ENCODE measurements around the gene EPHA1.

Gene EPHA1

DNA sequence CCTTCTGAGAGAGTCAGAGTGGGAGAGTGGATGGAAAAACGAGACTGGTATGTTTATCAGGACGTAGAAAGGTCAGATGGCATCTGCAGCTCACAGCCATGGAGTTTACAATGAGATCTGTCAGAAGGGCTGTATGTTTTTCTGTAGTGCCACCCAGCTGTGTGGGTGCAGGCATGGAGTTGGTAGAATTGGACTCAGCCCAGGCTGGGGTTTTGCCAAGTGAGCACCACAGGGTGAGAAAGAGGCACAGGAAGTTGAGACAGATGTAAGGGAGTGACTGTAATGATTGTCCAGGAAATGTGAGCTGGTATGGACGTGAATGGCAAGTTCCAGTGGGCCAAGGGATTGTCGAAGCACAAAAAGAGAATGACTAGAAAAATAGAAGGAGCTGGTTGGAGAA, 36.6 kb downstream of the EPHA1 start:
- peak; percentile 33 for DNase-seq (ENCODE audit: low read depth)

- no peak for DNase-seq (ENCODE audit: low read depth)
These were observed 38.7 kb downstream of the EPHA1 start for GRCh38 chr7:143369678-143370651.

GRCh38 chr7:143368387-143368786, 40.3 kb downstream of the EPHA1 start:
- no peak for DNase-seq (ENCODE audit: low read depth)

GRCh38 chr7:143367972-143368371, 40.7 kb downstream of the EPHA1 start:
- DNase-seq (ENCODE audit: low read depth) = no peak

DNA sequence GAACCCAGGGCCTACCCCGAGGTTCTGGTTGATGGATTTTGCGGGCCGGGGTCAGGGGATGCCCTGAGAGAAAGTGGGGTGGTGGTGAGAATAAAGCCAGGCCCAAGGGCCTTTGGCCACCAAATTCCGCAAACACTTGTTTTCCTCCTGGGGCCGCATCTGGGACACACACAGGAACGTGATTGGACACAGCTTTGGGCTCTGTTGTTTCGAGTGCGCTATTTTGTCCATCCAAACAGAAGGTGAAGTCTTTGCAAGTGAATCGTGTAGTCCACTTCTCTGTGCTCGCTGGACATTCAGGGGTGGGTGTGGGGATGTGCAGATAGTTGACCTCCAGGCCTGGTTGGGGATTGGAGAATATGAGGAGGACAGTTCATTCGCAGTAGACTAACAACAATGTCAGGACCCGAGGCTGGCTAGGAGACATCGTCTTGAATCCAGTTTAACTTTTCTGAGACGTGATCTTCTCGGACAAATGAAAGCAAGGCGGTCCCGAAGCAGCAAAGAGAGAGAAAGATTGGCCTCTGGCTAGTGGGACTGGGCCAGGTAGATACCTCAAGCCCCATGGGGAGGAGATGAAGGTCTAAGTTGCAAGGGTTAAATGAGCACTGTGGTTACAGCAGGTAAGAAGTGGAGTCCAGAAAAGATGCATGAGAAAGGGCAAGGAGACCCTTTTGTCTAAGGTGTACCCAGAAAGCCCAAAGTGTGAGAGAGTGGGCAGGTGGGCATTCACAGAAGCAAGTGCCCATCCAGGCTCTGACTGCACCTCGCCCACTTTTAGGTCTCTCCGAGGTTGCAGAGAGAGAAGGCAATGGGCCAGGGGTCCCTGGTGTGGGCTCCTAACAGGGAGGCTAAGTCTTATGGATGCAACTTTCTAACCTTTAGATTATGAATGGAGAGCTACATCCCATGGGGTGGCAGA, 45.4 kb downstream of the EPHA1 start:
- no peak for DNase-seq (ENCODE audit: low read depth)

- DNase-seq (ENCODE audit: low read depth) = no peak
These were observed 46.3 kb downstream of the EPHA1 start, which contains the start of gene FAM131B for GRCh38 chr7:143362131-143363015. TSS of gene FAM131B (minus strand) at chr7:143362713. CDS start at chr7:143362603, 110 bp downstream.

DNA sequence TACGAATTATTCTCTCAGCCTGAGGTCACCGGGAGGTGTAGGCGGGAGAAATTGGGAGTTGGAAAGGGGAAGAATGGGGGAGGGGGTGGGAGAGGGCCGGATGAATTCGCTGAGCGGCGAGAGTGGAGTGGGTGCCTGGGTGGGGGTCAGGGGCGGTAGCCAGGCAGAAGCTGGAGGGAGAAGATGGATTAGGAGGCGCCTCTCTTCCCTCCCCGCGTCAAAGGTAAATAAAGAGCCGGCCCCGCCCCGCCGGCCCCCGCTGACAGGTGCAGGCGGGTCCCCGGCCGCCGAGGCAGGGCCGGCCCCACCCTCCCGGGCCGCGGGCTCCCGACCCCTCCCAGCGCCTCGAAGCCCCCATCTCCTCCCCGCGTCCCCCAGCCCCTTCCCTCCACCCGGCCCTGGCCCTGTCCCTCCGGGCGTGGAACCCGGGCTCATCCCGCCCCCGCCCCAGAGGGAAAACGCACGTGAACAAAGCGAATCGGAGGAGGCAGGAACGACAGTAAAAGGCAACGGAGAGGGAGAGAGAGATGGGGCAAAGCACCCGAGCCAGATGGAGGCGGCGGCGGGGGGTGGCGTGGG, 47.0 kb downstream of the EPHA1 start:
- DNase-seq (ENCODE audit: low read depth) = no peak

DNA sequence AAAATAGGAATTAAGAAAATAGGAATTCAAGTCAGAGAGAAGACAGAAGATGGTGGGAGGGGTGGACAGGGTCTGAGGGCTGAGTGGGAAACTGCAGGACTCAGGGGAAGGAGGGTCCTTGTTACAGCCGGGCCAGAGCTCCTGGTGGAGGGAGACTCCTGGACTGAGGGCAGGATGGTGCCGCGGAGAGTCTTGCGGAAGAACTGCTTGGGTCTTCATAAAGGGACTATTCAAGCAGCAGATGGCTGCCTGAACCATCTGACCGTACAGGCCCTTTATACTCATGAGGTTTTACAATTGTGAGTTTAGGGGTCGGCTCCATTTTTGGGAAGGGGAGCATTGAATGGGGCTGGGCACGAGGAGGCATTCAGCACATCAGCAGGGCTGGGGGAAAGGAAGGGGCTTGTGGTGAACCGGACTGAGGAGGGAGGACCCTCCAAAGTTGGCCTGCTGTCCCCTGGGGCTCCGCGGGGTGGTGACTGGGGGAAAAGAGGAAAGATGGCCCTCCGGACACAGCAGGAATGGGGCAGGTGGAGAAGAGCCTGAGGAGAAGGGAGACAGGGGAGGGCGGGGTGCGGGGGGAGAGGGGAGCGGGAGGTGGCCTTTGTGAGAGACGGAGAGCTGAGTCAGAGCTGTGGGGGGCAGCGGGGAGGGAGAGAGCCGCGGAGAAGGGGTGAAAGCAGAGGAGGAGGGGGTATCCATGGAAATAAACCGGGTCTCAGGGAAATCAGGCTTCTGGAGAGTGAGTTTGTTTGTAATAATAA, 47.7 kb downstream of the EPHA1 start:
- DNase-seq (ENCODE audit: low read depth) = no peak

DNA sequence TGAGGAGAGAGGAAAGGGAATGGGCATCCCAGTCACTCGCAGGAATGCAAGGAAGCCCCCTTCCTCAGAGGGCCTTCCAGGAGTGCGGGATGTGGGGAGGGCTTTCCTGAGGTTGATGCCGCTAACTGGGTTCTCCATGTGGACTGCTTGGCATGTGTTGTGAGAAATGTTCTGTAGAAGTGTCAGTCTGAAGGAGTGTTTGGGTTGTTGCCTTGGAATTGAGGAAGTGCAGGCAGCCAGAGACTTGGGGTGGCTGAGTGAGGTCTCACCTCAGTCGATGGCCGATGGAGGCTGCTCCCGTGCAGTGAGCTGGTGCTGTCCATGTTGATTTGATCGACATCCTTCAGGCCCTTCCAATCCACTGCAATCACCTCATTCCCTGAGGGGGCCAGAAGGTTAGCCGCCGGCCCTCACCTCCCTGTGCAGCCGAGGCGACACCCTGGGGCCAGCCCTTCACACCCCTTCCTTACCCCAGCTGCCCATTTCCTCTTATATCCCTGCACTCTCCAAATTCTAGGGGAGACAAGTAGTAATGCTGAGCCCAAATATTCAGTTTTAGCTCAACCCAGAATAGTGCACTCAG, 48.8 kb downstream of the EPHA1 start:
- DNase-seq (ENCODE audit: low read depth) = no peak

- DNase-seq (ENCODE audit: low read depth) = no peak
These were observed 50.0 kb downstream of the EPHA1 start for GRCh38 chr7:143358626-143359025.

GRCh38 chr7:143356414-143357050, 52.1 kb downstream of the EPHA1 start:
- no peak for DNase-seq (ENCODE audit: low read depth)

- no peak for DNase-seq (ENCODE audit: low read depth)
These were observed 52.9 kb downstream of the EPHA1 start for GRCh38 chr7:143355450-143356385.

- DNase-seq (ENCODE audit: low read depth) = no peak
These were observed 53.7 kb downstream of the EPHA1 start for GRCh38 chr7:143354965-143355364.

GRCh38 chr7:143354376-143354775, 54.3 kb downstream of the EPHA1 start:
- no peak for DNase-seq (ENCODE audit: low read depth)

DNA sequence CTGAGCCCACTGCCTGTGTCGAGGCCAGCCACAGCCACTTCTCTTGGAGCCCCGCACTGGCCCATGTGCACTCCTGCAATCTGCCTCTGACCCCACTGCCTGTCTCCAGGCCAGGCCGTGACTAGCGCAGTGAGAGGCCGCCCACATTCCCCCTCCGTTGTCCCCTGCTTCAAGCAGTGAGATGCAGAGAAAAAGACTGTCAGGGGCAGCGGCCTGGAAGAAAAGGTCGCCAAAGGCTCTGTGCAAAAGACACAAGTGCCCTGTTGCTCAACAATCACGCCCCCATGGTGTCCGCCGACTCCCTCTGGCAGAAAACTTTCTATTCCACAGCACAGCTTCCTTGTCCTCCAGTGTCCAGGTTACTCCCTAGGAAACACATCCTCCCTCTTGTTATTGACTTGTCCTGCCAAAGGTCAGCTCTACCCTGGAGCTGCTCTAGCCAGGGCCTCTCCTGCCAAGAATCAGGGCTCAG, 56.1 kb downstream of the EPHA1 start:
- no peak for DNase-seq (ENCODE audit: low read depth)

- DNase-seq (ENCODE audit: low read depth) = no peak
These were observed 57.1 kb downstream of the EPHA1 start for GRCh38 chr7:143351574-143351973.

DNA sequence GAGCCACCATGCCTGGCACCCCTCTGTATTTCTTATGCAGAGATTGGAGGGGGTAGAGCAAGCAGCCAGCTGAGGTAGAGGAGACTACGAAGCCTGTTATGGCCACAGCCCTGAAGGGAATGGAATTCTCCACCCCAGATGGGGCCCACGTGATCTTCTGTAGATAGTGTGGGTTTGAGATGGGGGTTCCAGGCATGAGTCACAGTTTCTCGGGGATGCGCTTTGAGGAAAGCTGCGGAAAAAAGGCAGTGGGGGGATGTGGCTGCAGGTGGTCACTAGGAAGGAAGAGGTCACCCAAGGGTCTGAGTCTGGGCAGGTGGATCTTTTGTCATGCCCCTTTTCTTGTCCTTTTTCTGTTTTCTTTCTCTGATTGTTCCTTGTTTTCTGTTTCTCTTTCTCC, 57.6 kb downstream of the EPHA1 start:
- no peak for DNase-seq (ENCODE audit: low read depth)

GRCh38 chr7:143347950-143348349, 60.7 kb downstream of the EPHA1 start:
- DNase-seq (ENCODE audit: low read depth) = no peak
